Loucy (cell line): ENCODE measurements around the gene CDC14A.

ENCODE experiments used
- EZH2phosphoT487 ChIP-seq: fragments of 200-600 bp; IDR thresholded peaks from 2 replicates; pipeline ENCODE4 v1.6.1; 2018; ENCODE audit warnings: antibody characterized with exemption, mild to moderate bottlenecking, moderate library complexity, borderline replicate concordance
- TF ChIP-seq, protein P1 (sequence below): fragments of 200-600 bp; sonication (generic); conservative IDR thresholded peaks from 2 replicates; pipeline ENCODE4 v1.5.1; 2014; ENCODE audit warnings: mild to moderate bottlenecking, antibody characterized with exemption, low read length

DNA sequence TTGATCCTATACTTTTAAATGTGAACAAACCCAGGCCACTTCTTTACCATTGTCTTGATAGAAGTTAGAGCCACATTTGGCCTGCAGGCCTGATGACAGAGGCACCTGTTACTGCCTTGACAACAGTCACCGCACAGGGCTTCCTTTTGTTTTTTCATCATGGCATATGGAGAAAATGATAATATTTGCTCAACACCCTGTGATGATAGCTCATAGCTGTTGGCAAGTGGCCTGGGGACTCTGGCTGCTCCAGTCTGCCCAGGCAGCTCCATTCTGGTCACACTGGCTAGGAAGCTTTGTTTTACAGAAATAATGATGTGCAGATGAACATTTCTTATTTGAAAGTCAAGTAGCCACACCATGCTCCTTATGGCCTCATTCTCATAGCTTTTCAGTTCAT, 96.1 kb downstream of the CDC14A start:
- TF ChIP-seq, protein P1, sequence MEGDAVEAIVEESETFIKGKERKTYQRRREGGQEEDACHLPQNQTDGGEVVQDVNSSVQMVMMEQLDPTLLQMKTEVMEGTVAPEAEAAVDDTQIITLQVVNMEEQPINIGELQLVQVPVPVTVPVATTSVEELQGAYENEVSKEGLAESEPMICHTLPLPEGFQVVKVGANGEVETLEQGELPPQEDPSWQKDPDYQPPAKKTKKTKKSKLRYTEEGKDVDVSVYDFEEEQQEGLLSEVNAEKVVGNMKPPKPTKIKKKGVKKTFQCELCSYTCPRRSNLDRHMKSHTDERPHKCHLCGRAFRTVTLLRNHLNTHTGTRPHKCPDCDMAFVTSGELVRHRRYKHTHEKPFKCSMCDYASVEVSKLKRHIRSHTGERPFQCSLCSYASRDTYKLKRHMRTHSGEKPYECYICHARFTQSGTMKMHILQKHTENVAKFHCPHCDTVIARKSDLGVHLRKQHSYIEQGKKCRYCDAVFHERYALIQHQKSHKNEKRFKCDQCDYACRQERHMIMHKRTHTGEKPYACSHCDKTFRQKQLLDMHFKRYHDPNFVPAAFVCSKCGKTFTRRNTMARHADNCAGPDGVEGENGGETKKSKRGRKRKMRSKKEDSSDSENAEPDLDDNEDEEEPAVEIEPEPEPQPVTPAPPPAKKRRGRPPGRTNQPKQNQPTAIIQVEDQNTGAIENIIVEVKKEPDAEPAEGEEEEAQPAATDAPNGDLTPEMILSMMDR: no peak
- TF ChIP-seq EZH2phosphoT487: no peak
